Activated T-cell treated with anti-CD3 and anti-CD28 coated beads, Interleukin-2, amount 50 U/mL, for 1 hour (primary cell): ENCODE measurements around the gene SMCO3.

ENCODE experiments used
- DNase-seq: peaks from one replicate; pipeline ENCODE4 v3.0.0-alpha.2; 2020

The SMCO3 gene

DNA sequence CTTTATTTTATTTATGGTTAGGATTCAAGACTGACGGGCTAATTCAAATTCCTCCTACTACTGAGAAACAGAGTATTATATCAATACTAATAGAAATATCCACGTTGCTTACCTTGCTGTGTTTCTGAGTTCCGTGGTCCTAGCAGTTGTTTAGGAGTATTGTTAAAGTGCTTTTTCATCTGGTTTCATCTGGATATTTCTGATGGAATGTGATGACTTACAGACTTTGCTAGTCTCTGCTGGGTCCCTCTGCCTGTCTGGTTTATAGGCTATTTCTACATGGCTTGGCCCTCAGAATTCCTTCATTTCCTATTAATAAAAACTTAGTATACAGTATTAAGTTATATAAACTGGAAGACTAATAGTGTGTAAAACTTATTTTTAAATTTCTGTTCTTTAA, at the start of gene SMCO3:
SMCO3 (minus strand) TSS at position 169 of the 400 bp plus-strand sequence. CDS start 7,502 bp downstream, outside the sequence.
- DNase-seq = no peak

DNA sequence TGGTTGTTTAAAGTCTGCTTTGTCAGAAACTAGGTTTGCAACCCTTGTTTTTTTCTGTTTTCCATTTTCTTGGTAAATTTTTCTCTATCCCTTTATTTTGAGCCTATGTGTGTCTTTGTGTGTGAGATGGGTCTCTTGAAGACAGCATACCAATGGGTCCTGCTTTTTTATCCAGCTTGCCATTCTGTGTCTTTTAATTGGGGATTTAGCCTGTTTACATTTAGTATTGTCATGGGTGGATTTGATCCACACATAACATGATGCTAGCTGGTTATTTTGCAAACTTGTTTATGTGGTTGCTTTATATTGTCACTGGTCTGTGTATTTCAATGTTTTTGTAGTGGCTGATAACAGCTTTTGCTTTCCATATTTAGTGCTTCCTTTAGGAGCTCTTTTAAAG, 46.5 kb upstream of the SMCO3 start:
- DNase-seq = no peak

DNA sequence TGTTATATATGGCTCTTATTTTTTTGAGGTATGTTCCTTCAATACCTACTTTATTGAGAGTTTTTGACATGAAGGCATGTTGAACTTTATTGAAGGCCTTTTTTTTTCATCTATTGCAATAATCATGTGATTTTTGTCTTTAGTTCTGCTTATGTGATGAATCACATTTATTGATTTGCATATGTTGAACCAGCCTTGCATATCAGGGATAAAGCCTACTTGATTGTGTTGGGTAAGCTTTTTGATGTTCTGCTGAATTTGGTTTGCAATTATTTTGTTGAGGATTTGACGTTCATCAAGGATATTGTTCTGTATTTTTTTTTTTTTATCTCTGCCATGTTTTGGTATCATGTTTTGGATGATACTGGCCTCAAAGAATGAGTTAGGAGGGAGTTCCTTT, 44.5 kb upstream of the SMCO3 start:
- DNase-seq = no peak

DNA sequence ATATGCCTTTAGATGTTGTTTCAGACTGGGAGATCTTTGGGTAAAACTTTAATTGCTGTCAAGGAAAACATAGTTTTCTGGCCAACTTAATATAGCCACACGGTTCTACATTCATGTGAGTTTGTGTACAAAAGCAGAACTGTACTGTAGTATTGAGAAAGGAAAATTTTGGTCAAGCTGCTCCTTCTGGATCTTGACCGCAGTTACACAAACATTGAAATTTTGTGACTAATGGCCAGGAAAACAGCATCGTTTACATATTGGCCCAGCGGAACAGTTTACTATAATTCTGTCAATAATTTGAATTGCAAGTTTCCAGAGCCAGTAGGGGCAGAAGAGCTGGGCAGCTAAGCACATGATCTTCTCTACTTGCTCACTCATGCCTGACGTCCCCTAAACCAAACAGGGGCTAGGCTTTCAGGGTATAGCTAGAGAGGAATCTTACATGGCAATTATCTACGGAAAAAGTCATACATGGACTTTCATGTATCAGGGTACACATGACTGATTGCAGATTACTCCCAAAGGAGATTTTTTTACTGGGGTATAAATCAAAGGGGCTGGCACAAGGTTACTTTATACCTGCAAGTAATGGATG, 40.7 kb upstream of the SMCO3 start:
- DNase-seq = no peak

DNA sequence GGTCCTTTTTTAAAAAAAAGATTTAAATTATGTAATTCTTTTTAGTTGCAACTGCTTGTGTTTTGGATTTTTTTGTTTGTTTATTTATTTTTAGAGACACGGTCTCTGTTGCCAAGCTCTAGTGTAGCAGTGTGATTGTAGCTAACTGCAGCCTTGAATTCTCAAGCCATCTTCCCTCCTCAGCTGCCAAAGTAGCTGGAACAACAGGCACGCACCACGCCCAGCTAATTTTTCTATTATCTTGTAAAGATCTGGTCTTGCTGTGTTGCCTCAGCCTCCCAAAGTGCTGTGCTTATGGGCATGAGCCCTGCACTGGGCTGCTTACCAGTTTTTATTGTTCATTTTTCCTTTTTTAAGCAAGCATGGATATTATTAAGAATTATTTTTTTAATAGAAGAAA, 40.0 kb upstream of the SMCO3 start:
- DNase-seq = no peak

DNA sequence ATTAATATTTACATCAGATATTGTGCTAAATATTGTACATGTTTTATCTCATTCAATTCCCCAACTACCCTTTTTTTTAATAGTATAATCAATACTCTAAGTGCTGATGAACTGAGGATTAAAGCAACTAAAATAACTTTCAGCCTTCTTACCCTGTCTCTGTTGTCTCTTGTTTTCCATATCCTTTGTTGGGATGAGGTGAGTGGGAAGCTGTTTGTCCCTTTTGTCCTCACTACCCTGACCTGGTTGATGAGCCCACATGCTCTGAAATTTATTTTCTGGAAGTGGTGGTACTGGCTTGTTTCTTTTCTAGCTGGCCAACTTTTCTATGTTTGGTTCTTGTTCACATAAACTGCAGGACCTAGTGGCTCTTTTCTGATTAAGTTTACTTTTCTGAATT, 38.9 kb upstream of the SMCO3 start:
- no peak for DNase-seq

DNA sequence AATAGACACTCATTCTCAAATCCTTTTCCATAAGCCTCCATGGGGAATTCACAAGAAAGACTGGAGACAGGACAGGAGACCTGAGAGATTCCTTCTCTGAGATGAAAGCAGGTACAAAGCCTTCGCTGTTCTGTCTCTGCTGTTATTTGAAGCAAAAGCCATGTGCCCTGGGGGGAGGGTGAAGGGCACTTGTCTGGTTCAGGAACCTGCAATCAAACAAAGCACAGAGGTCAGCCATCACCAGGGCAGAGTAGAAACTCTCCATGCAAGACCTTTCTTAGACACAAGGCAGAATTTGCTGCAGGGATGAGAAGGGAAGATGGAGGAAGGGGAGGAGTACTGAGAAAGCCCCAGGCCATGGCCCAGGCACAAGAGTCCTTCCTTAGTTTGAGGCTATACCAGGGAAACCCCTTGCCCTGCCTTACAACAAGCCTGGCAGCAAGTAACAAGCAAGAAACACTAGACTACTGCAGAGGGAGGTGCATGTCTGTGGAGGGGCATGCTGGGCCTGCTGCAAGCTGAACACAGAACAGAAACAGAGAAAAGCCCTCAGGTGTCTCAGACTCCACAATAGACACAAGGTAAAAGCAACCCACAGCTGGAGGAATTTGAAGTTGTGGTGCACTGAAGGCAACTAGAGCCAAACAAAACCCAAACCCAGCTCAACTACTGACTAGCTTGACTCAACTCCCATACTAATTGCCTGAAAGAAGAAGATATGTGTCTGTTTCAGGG, 37.1 kb upstream of the SMCO3 start:
- no peak for DNase-seq

DNA sequence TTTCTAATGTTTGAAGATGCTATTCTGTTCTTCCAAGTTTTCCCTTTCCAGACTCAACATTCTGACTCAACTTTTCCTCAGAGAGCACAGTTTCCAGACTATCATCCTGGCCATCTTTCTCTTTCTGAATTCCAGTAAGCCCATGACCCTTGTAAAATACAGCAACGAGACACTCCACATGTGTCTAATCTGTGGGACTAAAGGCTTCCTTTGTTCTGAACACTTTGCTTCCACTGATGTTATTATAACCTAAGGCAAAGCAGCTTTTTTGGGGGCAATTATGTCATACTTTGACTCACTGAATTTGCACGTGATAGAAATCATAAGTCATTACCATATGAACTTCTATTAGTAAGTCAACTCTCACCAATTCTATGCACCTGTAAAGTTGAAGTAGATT, 35.7 kb upstream of the SMCO3 start:
- no peak for DNase-seq

DNA sequence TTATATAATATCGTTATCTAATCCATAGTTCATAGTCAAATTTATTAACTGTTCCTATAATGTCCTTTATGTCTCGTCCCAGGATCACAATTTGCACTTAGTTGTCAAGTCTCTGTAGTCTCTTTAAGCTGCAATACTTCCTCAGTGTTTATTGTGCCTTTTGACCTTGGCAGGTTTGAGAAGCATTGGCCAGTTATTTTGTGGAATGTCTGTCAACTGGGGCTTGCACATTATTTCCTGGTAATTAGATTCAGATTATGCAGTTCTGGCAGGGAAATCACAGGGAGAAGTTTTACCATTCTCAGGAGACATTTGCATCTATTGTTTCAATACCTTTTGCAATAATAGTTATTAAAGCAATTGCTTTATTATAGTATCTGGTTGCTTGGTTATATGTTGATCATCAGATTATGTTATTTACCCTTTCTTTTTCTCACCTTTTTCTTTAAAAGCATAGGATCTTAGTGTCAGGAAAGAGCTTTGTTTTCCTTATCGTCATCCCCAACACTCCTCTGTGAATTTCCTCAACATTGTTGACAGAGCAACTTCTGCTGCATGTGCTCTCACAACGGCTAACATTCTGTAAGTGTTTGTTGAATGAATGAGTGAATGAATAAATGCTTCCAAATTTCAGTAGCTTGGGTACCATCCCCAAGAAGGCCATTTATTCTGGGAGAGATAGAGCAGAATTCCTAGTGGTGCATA, 33.0 kb upstream of the SMCO3 start:
- no peak for DNase-seq

DNA sequence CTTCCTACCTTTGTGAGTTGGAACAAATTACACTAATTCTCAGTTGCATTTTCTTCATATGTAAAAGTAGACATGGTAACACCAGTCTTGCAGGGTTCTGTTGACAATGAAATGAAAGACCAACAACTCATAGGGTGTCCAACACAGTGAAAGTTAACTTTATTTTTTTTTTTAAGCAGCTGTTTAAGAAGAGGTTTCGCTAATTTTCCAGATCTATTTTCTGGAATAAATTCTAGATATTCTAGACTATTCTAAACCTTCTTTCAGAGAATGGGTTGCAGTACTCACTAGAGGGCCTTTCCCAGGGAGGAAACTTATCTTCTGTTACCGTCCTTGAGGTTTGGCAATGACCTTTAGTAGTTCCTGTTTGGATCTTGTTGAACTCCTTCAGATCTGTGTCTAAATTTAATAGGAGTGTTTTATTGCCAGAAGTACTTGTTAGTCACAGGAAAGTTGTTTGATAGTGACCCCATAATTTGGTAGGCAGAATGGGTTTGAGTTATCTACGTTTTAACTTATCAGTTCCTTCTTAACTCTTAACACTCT, 32.1 kb upstream of the SMCO3 start:
- no peak for DNase-seq

DNA sequence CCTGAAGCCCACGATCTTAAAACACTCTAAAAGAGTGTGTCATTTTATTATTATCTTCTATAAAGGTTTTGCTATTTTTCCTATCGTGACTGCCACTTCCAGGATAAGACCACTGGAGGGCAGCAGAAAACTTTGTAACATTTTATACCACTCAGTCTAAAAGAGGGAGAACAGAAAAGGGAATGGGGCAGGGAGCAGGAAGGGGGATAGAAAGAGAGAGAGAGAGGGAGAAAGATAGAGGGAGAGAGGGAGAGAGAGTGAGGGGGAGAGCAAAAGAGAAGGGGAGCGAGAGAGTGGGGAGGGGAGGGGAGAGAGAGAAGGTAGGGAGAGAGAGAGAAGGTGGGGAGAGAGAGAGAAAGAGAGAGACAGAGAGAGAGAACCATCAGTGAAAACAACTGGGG, 31.4 kb upstream of the SMCO3 start:
- no peak for DNase-seq

DNA sequence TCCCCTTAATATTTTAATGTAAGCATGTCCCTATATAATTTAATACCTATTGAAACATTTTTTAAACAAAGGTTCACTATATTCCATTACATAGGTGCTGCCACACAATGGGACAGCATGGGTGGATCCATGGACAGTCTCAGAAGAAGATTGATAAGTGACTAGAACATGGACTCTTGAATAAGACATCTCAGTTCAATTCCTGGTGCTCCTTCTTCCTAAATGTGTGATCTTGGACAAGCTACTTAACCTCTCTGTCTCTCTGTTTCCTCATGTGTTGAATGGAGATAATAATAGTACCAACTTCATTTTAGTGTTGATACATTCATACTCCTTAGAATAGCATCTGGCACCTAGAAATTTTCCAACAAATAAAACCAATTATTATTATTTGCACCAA, 30.4 kb upstream of the SMCO3 start:
- DNase-seq = no peak

DNA sequence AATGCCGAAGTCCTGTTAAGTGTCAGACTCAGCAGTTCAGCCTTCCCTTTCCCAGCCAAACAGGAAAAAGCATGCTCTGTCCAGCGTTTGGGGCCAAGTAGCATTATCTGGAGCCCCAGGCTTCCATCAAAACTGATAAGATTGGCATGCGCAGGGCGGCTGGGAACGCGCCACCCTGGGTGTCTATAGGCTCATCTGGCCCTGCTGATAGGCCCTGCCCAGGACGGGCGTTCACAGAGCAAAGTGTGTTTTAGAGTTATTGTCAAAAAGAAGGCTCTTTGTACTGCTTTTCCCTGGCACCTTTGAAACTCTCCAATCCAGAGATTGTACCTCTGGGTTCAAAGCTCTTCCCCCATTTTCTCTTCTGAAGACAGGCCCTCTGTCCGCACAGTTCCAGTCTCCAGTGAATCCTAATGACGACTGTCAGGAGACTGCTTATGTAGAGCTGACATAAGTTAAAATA, 29.5 kb upstream of the SMCO3 start, which contains the start of gene ART4:
ART4 (minus strand) TSS at position 102 of the 463 bp plus-strand sequence. CDS start 413 bp downstream, outside the sequence.
- DNase-seq = no peak

DNA sequence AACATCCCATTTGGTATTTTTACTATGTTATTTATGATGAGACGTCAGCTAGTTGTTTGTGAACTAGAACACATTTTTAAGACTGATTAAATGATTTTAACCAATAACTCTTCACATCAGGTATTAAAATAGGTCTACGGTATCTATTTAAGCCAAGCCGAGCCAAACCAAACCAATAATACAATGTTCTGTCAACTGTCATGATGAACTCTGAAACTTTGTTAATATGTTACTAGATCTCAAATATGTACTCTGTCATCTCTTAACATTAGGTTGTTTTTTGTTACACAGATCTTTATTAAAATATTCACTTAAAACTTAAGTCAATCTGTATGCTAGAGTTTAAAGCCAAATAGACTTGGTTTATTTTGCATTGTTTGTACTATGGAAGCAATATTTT, 28.3 kb upstream of the SMCO3 start:
- DNase-seq = no peak

DNA sequence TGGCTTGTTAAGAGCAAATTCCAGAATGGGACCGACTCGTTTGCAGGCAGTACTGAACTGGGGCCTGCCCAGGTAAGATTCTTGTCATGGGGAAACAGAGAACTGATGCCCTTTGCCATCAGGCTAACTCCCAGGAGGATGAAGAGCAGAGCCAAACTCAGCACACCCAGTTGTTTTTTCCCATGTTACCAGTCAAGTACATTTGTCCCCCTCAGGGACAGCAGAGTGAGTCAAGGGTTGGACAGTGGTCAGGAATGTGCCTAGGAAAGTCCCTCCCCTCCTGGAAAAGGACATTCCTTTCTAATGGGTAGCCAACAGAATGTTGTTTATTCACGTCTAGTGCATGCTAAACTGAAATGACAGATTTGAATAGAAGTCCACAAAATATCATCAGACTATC, 27.8 kb upstream of the SMCO3 start:
- DNase-seq = no peak

DNA sequence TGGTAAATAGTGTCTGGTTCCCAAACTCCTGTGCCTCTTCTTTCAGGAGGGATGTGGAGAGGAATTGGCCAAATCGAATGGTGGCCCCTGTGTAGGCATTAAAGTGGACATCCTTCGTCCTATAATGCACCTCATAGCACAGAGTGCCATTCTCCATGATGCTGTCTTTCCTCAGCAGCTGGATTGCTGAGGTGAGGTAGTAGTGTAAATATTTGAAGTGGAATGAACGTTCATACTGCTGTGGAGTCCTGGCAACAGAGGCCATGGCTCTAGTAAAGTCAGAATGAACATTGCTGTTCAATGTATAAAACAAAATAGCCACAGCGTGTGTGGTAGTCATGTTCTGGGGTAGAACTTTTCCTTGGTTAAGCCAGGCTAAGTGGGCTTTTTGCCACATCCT, 26.6 kb upstream of the SMCO3 start:
- no peak for DNase-seq

DNA sequence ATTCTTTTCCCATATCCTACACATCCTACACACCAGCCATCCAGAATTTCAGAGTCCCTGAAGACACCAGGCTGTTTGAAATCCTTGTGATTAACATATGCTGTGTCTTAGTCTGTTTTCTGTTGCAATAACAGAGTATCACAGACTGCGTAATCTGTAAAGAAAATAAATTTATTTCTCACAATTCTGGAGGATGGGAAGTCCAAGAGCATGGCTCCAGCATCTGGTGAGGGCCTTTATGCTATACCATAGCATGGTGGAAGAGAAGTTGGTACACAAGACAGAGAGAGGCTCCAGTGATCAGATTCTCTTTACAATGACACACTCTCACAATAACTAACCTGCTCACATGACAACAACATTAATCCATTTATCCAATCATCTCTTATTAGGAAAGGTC, 25.3 kb upstream of the SMCO3 start:
- no peak for DNase-seq

DNA sequence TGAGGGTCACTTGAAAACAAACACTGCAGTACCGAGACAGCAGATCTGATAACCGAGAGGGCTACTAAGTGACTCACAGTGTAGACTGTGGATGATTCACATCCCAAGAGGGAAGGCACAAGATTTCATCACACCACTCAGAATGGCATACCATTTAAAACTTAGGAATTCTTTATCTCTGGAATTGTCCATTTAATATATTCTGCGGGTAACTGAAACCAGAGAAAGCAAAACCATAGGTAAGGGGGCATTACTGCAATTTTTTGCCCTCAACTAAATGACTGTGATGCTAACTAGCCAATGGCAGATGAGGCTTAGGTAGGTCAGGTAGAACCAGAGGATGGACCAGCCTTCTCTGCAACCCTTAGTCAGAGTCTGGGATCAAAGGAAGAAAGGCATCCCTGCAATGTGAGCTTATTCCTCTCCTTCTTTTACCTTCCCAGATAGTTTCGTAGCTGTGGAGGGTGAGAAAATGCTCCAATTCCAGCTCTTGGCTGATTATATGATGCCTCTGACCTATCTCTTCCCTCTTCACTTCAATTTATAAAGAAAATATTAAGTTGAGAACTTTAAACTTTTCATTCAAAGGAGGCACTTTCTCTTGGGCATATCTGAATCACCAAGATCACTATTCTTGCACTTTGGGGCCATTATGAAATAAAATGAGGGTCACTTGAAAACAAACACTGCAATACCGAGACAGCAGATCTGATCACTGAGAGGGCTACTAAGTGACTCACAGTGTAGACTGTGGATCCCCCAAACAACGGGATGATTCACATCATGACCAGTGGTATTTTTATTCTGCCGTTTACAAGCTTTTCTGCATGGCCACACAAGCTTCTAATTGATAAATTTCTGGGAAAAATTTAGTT, 22.6 kb upstream of the SMCO3 start:
- no peak for DNase-seq

DNA sequence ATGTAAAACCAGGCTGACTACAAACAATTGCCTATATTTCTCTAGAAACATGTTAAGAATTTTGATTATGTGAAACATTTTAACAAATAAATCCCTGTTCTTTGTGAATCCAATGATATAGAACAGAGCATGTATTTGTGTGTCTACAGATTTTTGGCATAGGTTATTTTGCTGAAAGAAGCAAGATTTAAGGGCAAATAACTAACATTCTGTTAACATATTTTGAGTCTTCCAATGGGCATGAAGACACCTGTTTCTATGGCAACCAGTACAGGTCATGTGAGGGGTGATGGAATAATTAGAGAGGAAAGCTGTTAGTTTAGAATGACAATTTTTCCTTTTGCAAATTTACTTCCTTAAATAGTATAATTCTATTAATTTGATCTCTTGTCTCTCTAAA, 20.5 kb upstream of the SMCO3 start:
- no peak for DNase-seq

DNA sequence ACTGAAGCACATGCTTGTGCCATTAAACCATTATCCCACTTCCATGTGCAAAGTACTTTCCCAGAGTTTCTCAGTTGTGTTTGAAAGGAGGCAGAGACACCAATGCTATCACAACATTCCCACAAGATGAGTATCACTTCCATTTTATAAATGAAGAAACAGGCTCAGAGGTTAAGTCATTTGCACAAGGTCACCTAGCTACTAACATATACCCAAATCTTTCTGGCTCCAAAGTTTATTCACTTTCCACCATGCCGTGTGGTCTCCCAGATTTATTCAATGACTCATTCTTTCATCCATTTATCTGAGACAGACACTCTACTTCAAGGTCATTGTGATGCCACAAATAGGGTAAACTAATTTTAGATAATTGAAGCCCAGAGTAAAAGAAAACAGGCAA, 20.0 kb upstream of the SMCO3 start:
- DNase-seq = no peak

DNA sequence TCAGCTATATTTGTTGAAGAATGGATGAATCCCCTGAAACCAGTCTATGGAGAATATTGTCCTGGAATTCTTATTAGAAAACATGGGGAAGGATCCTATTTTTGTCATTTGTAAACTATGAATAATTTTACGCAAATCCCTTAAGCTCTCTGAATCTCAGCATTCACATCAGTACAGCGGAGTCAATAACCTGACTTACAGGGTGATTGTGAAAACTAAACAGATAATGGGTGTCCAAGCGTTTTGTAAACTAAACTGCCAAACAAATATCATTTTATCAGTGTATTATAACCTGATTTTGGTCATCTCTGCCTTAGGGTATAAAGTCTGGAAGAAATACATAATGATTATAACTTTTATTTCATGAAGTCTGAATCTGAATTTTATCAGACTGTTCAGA, 19.4 kb upstream of the SMCO3 start:
- no peak for DNase-seq

DNA sequence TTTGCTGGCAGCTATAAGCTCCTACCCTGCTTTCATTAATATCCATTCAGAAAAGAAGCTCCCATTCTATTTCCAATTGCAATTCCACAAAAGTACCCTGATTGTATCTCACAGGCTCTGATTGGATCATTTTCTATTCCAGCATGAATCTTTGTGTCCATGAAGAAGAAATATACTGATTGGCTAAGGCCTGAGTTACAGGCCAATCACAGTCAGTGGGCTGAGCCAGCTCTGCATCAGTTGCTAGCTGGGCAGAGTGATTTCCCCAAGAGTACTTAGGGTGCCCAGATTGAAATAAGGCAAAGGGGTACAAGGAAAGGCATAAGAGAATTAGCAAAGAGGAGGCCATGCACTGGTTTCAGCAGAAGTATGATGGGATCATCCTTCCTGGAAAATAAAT, 14.9 kb upstream of the SMCO3 start:
- no peak for DNase-seq

DNA sequence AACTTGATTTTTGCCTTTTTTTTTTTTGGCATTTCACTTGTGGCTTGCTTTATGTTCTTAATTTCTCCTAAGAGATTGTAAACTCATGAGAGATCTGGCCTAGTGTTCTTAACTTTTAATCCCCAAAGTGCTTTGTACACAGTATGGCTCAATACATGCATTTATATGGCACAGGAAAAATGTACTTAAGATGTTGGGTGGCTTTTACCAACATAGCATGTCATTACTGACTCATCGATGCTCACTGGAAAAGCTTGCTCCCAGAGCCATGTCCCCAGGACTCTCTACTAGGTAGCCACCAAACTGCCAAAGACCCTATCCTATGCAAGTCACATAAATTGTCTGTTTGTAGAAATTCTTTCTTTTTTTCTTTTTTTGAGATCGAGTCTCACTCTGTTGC, 13.1 kb upstream of the SMCO3 start:
- no peak for DNase-seq
